ENCODE measurements around the gene LRRN2.

LRRN2 gene

DNA sequence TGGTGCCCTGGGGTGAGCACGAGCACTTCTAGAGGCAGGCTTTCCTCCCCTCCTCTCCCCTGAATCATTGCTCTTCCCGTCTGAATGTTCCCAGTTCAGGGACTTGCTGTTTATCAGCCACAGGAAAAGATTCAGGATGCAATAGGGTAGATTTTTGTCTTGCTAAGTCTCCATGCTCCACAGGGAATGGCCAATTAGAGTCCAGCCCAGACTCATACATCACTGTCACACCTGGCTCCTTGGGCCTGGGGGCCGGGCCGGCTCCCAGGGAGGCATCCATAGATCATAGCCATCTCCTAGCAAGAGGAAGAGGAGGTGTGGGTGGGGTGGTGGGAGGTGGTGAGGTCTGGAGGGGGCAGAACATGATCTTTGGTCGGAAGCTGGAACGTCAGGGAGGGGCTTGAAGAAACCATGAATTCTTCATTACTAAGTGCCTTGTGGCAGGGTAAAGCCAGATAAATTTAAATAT lies 83.4 kb downstream of the LRRN2 start:
- no peak for DNase-seq (ENCODE audit: low read depth in 2 of 2)

DNA sequence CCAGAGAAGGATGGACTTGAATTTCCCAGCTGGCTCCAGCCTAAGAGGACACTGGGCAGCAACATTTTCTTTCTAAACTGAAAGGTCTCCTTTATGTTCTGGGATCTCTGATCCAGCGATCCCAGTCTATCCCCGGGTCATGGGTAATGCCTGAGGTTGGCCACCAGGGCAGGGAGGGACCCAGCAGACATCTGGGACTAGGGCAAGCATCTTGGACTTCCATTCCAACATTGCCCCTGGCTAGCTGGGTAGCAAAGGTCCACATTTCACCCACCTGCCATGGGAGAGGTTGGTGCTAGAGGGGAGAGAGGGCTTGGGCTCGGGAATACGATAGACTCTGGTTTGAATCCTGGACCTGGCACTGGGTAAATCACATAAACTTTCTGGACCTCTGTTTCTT lies 84.6 kb downstream of the LRRN2 start:
- DNase-seq (ENCODE audit: low read depth in 2 of 2): no peak

DNA sequence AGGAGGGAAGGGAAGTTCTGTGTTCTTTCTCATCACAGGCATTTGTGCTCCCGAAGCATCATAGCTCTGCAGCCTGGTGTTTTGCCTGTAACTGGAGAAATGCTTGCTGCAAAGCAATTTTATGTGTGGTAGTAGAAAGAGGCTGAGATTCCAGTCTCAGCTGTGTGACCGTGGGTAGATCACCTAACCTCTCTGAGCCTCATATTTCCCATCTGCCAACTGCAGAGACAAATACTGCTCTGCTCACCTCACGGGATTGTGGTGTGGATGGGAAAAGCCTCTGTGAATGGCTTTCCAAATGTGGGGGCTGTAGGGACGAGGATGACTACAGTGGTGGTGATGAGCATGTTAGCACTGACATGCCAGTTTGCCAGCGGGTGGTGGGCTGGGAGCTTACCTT lies 85.3 kb downstream of the LRRN2 start:
- no peak for DNase-seq (ENCODE audit: low read depth in 2 of 2)

DNA sequence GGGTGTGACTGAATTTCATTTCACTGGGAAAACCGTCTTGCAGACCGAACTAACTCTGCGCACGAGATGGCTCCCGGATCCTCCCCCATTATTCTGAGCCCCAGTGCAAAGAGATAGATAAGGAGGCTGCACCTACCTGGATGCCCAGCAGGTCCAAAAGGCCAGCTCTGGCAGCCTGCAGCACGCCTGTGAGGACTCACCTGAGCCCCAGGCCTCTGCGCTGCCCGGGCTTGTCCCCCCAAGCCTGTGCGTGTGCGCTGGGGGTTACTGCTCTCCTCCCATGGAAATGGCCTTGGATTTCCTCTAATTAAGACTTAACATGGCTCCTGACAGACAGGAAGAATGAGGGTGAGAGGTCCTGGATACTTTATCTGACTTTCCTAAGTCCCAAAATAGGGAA lies 85.9 kb downstream of the LRRN2 start:
- DNase-seq (ENCODE audit: low read depth in 2 of 2): no peak

DNA sequence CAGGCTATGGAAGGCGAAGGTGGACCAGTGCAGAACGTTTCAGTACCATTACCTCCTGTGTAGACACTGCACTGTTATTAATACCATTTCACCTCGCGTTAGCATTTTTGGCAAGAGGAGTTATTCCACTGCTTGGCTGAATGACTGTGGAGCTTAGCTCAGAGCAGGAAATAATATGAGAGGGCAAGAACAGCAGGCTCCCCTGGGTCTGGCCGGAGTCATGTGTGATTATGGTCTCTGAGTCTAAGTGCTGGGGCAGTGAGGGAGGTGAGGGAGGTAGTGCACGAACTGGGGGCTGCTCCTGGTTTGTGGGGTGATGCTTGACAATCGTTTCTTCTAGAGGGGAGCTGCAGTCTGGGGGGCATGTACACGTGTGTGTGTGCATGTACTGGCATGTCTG lies 86.4 kb downstream of the LRRN2 start:
- no peak for DNase-seq (ENCODE audit: low read depth in 2 of 2)

DNA sequence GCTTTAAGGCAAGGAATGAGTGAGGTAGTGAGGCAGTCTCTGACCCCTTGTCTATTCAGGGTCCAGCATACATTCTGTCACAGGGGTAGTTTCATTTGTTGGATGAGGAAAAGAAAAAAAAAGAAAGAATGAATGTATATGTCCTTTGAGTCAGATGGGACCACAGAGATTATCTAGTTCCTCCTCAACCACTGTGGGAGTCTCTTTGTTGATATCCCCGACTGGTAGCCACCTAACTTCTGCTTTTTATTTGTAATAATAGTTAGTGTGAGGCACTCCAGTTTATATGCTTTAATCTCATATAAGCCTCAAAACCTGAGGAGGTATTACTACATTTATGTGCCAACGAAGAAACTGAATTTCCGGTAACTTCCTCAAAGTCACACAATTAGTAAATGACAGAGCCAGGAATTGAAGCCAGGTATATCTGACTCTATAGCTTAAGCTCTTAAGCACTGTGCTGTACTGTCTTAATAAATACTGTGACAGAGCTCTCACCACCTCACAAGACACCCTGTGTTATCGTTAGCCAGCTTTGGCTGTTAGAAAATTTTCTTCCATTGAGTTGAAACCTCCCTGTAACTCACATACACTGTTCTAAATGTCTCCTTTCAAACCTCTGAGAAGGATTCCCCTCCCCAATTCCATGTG lies 87.1 kb downstream of the LRRN2 start:
- DNase-seq (ENCODE audit: low read depth in 2 of 2): no peak

DNA sequence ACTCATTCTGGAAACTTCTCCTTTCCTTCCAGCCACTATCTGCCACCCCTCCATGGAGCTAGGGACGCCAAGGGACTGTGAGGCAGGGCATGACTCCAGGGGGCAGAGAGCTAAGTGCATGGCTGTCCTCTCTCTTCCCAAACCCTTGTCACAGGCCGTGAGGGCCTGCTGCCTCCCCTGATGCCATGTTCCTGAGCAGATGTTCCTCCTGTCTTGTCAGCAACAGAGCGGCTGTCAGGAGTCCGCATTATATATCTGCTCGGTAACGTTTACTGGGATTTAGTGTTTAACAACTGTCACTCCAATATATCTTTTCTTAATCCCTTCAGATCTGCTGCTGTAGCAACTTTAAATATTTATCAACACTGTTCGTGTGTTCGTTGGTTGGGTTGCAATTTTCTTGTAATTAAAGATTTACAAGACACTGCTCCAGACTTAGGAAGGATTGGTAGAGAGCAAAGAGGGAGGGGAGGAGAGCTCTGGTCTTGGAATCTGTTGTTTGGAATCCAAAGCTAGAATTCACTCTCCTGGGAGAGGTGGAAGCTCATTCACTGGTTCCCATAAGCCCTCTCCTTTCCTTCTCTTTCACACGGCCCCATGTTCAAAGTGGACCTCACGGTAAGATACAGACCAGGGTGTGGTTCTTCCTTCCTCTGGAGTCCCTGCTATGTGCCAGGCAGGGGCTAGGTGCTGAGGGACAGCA lies 93.1 kb downstream of the LRRN2 start:
- no peak for DNase-seq (ENCODE audit: low read depth in 2 of 2)

DNA sequence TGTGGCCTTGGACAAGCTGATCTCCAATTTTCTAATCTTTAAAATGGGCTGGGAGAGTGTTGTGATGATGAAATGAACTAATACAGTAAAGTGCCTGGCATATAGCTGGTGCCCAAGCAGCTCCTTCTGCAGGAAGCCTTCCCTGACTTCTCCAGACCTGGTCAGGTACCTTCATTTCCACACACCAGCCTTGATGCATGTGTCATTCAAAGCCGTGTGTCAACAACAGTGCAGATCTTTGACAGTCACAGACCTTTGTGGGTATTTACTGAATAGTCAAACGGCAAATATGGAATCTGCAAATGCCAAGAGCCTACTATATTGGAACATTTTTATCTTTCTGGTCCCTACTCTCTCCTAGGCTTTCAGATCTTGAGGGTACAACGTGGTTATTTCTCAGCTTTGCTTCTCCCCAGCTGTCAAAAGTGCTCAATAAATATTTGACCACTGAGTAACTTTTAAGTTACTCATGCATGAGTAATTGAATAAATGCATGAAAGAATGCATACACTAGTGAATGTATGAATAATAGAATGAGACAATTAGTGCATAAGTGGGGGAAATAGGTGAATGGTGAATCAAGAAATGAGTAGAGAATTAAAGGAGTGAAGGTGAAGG lies 94.0 kb downstream of the LRRN2 start:
- no peak for DNase-seq (ENCODE audit: low read depth in 2 of 2)

DNA sequence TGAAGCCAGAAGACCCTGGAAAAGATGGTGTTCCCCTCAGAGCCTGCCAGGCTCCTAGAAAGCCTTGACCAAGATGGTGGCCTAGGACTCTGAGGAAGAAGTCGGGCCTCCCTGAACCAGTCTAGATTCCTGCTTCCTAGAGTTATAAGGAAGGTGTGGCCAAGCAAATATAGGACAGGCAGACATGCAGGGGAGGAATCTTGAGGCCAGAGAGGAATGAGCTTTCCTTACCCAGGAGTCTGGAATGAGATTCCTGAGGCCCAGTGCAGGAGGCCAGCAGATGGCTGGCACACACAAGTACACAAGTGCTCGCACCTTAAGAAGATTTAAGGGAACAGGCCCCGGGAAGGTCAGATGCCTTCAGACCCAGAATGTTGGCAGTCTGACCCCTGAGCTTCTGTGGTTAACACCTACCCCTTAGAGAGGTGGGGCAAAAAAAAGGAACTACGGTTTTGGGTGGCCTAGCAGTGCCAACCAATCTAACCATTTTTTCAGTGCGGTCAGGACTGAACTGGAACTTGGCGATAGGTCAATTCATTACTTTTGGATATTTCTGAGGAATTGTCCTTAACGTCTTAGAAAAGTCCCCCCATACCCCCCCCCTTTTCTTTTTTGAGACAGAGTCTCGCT lies 96.0 kb downstream of the LRRN2 start:
- DNase-seq (ENCODE audit: low read depth in 2 of 2): no peak

DNA sequence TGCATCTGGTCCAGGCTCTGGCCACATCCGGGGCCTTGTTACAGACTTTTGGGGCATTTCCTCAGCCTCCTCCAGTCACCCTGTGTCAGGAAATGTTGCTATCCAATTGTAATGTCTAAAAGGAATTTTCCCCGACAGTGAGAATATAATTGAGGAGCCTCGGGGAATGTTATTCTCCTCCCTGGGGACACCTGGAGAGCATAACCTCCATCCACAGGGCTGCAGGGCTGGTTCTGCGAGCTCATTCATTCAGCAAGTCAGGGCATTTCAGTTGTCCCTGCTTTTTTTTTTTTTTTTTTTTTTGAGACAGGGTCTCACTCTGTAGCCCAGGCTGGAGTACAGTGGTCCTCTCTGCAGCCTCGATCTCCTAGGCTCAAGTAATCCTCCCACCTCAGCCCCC lies 96.7 kb downstream of the LRRN2 start:
- no peak for DNase-seq (ENCODE audit: low read depth in 2 of 2)

DNA sequence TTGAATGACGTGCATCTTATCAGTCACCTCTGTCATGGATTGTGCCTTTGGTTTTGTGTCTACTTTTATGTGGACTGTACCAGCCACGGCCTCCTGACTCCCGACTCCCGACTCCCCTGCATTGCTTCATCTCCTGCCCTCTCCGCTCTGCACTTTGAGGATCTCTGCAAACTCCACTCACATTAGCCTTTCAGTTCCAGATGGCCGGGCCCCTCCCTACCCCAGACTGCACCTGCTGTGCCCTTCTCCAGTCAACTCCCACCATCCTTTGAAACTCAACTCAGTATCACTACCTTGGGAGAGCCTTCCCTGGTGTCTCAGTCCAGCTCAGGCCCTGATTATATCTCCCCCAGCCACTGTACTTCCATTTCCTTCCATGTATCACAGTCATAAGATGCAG lies 97.9 kb downstream of the LRRN2 start:
- DNase-seq (ENCODE audit: low read depth in 2 of 2): no peak

DNA sequence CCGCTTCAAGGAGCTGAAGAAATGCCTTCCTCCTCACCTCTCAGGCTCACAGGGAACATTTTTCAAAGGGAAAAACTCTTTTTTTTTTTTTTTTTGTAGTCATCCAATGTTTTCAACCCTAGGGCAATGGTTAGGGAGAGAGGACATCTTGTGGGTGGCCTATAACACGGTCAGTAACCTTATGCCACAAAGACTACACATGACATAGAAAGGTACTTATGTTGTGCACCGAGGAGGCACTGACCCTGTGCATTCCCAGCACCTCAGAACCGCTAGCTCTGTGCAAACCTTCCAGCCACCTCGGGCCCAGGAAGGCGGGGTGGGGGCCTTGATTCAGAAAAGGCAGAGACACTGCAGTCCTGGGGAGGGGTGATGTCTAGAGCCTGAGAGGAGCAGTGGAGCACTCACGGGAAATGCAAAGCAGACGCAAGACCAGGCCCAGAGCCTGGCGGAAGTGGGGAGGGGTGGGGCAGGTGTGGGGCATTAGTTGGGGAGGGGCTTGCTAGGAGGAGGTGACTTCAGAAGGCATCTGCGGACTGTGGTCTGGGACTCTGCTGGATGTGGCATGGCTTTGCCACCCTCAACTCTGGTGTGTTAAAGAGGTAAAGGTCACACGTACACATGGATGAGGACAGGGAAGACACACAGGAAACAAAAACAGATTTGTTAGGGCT lies 100.7 kb downstream of the LRRN2 start:
- DNase-seq (ENCODE audit: low read depth in 2 of 2): no peak

DNA sequence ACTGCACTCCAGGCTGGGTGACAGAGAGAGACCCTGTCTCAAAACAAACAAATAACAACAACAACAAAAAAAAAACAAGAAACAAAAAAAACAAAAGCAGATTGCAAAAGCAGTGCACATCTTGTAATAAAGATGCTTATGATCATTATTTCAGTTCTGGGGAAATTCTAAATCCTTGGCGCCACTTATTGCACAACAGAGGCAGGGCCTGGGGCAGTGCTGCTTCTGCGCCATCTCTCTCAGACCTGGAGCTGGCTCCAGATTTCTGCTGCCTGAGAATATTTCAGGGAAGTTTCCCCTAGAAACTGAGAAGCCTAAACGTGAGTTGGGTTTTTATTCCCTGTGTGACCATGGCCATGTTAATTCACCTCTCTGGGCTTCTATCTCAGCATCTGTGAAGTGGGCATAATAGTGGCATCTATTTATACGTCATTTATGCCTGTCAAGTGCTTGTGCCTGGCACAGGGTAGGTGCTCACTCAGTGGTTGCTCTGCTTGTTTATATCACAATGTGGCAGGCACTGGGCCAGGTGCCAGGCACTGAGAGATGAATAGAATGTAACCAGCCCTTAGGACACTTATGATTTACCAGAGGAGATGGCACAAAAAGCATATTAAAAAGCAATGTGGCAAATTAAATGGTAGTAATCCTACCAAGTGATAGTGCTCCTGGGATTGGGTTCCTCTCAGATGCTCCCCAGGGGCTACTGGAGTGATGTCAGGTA lies 101.5 kb downstream of the LRRN2 start:
- no peak for DNase-seq (ENCODE audit: low read depth in 2 of 2)

DNA sequence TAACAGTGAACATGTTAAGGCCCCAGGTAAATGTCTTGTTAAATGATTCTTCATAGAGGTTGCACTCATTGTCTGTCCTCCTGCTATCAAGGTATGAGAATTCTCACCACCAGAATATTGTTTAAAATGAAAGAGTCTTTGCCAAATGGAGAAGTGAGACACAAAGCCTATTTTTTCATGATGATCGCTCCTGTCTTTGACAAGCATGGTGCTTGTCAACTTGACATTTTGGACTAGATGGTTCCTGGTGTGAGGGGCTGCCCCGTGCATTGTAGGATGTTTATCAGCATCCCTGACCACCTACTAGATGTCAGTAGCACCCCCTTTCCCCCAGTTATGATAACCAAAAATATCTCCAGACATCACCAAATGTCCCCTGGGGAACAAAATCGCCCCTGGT lies 103.8 kb downstream of the LRRN2 start:
- no peak for DNase-seq (ENCODE audit: low read depth in 2 of 2)

DNA sequence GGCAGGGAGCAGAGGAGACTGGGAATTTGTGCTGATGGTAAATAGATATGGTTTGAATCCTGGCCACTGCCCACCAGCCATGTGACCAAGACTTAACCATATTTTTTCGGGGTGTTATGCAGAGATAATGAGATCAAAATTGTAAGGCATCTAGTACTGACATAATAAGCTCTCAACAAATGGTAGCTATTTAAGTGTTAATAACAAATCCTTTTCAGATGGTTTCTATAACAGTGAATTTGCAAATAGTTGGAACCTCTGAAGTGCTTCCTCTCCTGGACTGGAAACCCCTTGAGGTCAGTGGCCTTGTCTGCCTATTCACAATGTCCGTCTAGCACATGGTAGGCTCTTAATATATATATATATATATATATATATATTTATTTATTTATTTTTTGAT lies 104.7 kb downstream of the LRRN2 start:
- no peak for DNase-seq (ENCODE audit: low read depth in 2 of 2)

DNA sequence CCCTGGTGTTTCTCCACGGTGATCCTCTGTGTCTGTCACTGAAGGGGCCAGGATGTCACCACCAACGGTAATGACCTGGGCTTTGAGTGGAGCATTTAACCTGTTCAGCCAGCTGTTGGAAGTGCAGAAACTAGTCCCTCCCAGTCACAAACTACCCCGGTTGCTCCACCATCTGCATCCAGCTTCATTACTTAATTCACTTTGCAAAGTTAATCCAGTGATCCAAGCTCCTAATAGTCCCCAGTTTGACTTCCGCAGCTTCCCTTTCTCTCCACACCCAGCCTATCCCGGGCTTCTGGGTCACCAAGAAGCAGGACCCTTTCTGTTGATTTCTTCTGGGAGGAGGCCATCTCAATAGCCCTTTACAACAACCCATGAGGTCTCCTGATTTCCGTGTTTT lies 105.9 kb downstream of the LRRN2 start:
- DNase-seq (ENCODE audit: low read depth in 2 of 2): no peak

DNA sequence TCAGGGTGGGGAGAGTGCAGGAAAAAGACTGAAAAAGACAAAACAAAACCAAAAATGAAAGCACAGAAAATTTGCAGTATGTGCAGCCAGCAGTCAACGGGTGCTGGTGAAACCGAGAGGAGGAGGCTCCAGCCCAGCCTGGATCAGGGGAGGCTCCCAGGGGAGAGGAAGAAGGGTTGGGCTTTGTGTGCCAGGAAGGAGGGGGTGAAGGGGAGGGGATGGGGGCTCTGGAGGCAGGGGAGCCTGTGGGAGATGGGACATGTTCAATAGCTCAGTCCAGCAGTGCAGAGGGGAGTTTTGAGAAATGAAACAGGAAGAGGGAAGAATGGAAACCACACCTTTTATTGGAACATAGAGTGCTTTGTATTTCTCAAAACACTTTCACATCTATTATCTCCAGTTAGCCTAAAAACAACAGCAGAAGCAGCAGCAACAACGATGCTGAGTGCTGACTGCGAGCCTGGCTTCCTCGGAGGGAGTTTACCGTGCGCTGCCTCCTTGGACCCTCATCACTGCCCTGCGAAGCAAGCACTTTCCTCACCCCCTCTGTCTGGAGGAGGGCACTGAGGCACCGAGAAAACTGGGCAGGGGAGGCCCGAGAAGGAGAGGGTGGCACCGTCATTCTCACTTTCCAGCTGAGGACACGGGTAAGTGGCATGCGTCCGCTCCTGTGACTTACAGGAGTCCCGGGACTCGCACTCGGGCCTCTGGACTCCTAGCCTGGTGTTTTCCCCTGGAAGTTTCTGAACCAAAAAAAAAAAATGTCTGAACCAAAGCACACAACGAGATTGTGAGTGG lies 106.5 kb downstream of the LRRN2 start:
- DNase-seq (ENCODE audit: low read depth in 2 of 2): no peak

DNA sequence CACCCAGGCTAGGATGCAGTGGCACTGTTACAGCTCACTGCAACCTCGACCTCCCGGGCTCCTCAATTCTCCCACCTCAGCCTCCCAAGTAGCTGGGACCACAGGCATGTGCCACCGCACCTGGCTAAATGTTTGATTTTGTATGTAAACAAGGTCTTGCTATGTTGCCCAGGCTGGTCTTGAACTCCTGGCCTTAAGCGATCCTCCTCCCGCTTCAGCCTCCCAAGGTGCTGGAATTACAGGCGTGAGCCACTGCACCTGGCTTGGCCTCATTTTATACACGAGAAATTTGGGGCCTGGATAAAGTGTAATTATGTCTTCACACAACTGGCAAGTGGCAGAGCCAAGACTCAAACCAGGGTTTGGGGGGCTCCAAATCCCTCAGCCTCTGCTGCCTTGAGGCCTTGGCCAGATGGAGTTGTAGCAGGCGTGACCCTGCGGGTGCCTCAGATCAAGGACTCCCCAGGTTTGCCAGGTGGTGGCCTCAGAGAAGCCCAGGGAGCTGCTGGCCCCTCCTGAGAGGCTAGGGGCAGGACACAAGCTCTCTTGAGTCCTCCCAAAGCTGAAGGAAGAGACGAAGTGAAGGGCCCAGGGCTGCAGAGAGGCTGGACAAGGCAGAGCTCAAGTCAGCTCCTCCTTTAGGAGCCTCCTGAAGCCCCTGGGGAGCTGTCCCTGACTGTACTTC lies 107.6 kb downstream of the LRRN2 start:
- no peak for DNase-seq (ENCODE audit: low read depth in 2 of 2)

DNA sequence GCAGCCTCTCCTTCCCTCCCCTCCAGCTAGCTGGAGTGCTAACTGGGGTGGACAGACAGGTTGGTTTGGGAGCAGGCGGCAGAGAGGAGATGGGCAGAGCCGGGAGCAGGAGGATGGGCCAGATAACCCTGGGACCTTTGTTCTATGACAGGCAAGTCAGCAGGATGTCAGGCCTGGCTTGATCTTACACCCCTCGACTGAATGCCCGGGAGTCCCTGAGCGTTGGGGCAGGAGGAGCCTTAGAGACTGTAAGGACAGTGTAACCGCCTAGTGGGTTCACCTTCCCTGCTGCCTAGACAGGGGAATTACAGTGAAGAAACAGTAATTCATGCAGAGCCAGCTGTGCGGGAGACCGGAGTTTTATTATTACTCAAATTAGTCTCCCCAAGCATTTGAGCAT lies 109.1 kb downstream of the LRRN2 start:
- no peak for DNase-seq (ENCODE audit: low read depth in 2 of 2)

All from stimulated activated CD8-positive, alpha-beta memory T cell treated with anti-CD3 and anti-CD28 coated beads, Interleukin-7, amount 100 ng/mL, for 4 hours (primary cell).